OCI-LY3 (cell line): ENCODE measurements around the gene SYTL3.

Experiments used
- EZH2phosphoT487 ChIP-seq: fragments of 200-600 bp; shearing (Covaris generic); IDR thresholded peaks from 2 replicates; pipeline ENCODE4 v1.6.1; 2018; ENCODE audit warnings: antibody characterized with exemption, mixed run types, low read depth
- TF ChIP-seq, protein P1 (sequence below): fragments of 200-600, 300-600 bp; sonication (generic); IDR thresholded peaks from 2 replicates; pipeline ENCODE4 v1.5.1; 2014; ENCODE audit warnings: antibody characterized with exemption, low read length, low read depth

DNA sequence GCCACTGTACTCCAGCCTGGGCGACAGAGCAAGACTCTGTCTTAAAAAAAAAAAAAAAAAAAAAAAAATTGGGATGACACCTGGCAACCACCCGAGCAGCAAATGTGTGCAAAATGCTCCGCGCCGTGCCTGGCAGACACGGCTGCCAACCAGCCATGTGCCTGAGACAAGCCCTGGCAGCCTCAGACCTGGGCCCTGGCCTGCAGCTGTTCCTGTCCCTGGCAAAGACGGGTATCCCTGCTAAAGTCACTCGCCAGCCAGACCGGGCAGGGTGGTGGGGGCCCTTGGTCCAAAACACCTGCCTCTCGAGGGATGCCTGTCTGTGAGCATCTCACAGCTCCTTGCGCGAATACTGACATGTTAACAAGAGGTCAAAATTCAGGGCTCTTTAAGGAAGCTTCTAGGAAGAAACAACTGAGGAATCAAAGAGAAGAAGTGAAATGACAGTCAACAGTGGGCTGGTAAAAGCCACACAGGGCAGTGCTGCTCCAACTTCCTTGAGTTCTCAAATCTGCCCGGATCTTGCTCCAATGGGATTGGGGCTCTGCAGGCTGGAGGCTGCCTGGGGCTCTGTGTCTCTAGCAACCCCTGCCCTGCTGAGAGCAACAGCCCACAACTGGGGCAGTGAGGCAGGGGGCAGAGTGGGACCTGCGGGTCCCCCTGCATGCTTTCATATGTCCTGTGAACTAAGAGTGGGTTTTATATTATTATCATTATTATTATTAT, 53.4 kb downstream of the SYTL3 start:
- TF ChIP-seq, protein P1, sequence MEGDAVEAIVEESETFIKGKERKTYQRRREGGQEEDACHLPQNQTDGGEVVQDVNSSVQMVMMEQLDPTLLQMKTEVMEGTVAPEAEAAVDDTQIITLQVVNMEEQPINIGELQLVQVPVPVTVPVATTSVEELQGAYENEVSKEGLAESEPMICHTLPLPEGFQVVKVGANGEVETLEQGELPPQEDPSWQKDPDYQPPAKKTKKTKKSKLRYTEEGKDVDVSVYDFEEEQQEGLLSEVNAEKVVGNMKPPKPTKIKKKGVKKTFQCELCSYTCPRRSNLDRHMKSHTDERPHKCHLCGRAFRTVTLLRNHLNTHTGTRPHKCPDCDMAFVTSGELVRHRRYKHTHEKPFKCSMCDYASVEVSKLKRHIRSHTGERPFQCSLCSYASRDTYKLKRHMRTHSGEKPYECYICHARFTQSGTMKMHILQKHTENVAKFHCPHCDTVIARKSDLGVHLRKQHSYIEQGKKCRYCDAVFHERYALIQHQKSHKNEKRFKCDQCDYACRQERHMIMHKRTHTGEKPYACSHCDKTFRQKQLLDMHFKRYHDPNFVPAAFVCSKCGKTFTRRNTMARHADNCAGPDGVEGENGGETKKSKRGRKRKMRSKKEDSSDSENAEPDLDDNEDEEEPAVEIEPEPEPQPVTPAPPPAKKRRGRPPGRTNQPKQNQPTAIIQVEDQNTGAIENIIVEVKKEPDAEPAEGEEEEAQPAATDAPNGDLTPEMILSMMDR = no peak
- TF ChIP-seq EZH2phosphoT487 = no peak
